ENCODE measurements around the gene PPEF1.
"Not testable (repeated sequence)": the region's sequence is repeated elsewhere in the genome, so short reads cannot be mapped to it uniquely, and the experiment has no call there.

PPEF1 gene

GRCh38 chrX:18799911-18800310 lies 92.5 kb downstream of the PPEF1 start:
- DNase-seq: no peak

- DNase-seq: no peak
These were observed 102.2 kb downstream of the PPEF1 start for GRCh38 chrX:18809641-18810040.

- no peak for DNase-seq
These were observed 103.0 kb downstream of the PPEF1 start for GRCh38 chrX:18810416-18810815.

GRCh38 chrX:18825375-18825774 lies 117.9 kb downstream of the PPEF1 start:
- no peak for DNase-seq

- peak; percentile 1 for DNase-seq
These were observed 121.5 kb downstream of the PPEF1 start for GRCh38 chrX:18828832-18829404.

GRCh38 chrX:18833071-18833731 lies 125.8 kb downstream of the PPEF1 start:
- no peak for DNase-seq

GRCh38 chrX:18847901-18848300 lies 140.5 kb downstream of the PPEF1 start:
- not testable (repeated sequence) for DNase-seq

- no peak for DNase-seq
These were observed 148.6 kb downstream of the PPEF1 start for GRCh38 chrX:18855919-18856644.

GRCh38 chrX:18856645-18856997 lies 149.2 kb downstream of the PPEF1 start:
- DNase-seq: no peak

GRCh38 chrX:18861511-18861910 lies 154.1 kb downstream of the PPEF1 start:
- DNase-seq: no peak

GRCh38 chrX:18864390-18864920 lies 157.0 kb downstream of the PPEF1 start:
- DNase-seq: no peak

GRCh38 chrX:18871161-18871890 lies 163.9 kb downstream of the PPEF1 start:
- DNase-seq: no peak

- DNase-seq: no peak
These were observed 164.5 kb downstream of the PPEF1 start for GRCh38 chrX:18871970-18872369.

- no peak for DNase-seq
These were observed 165.2 kb downstream of the PPEF1 start for GRCh38 chrX:18872621-18873020.

GRCh38 chrX:18873189-18873791 lies 165.8 kb downstream of the PPEF1 start:
- no peak for DNase-seq

- DNase-seq: no peak
These were observed 166.4 kb downstream of the PPEF1 start for GRCh38 chrX:18873836-18874235.

GRCh38 chrX:18874560-18875255 lies 167.3 kb downstream of the PPEF1 start:
- no peak for DNase-seq

GRCh38 chrX:18875256-18875878 lies 167.9 kb downstream of the PPEF1 start:
- no peak for DNase-seq

- no peak for DNase-seq
These were observed 170.0 kb downstream of the PPEF1 start for GRCh38 chrX:18877469-18877868.
